Stimulated activated CD8-positive, alpha-beta memory T cell treated with anti-CD3 and anti-CD28 coated beads, Interleukin-7, amount 100 ng/mL, for 24 hours (primary cell): ENCODE measurements around the gene MKKS.
"Not testable (repeated sequence)": the region's sequence is repeated elsewhere in the genome, so short reads cannot be mapped to it uniquely, and the experiment has no call there.

Experiments
- DNase-seq: peaks from one replicate; pipeline ENCODE4 v3.0.0-alpha.2; 2020; ENCODE audit warnings: low read depth

MKKS gene

GRCh38 chr20:10448270-10449156 lies 14.5 kb upstream of the MKKS start:
- DNase-seq, result no peak

DNA sequence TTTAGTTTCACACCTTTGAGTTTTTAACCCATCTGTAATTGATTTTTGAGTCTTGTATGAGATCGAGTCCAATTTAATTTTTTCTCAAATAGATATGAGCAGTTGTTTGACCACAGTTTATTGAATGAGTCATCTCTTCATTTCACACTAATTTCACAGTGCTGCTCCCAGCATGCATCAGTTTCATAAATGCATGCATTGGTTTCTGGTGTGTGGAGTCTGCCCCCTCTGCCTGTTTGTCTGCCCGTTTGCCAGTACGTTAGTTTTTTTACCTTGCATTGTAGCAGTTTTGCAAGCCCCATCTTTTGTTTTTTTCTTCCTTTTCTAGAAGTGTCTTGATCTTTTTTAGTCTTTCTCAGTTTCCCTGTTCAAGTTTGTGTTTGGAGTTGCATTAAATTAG lies 13.0 kb upstream of the MKKS start:
- DNase-seq, result no peak

DNA sequence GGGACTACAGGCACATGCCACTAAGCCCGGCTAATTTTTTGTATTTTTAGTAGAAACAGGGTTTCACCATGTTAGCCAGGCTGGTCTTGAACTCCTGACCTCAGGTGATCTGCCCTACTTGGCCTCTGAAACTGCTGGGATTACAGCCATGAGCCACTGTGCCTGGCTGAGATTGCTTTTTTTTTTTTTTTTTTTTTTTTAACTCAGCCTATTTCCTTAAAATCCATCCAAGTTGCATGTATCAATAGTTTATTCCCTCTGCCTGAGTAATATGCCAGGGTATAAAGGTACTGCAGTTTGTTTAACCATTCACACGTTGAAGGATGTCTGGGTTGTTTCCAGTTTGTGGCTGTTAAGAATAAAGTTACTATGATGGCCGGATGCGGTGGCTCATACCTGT lies 11.7 kb upstream of the MKKS start:
- no peak for DNase-seq

GRCh38 chr20:10443936-10444335 lies 9.9 kb upstream of the MKKS start:
- no peak for DNase-seq

- no peak for DNase-seq
These were observed 4.2 kb upstream of the MKKS start for GRCh38 chr20:10438217-10438616.

GRCh38 chr20:10436053-10436699 lies 2.2 kb upstream of the MKKS start:
- no peak for DNase-seq

DNA sequence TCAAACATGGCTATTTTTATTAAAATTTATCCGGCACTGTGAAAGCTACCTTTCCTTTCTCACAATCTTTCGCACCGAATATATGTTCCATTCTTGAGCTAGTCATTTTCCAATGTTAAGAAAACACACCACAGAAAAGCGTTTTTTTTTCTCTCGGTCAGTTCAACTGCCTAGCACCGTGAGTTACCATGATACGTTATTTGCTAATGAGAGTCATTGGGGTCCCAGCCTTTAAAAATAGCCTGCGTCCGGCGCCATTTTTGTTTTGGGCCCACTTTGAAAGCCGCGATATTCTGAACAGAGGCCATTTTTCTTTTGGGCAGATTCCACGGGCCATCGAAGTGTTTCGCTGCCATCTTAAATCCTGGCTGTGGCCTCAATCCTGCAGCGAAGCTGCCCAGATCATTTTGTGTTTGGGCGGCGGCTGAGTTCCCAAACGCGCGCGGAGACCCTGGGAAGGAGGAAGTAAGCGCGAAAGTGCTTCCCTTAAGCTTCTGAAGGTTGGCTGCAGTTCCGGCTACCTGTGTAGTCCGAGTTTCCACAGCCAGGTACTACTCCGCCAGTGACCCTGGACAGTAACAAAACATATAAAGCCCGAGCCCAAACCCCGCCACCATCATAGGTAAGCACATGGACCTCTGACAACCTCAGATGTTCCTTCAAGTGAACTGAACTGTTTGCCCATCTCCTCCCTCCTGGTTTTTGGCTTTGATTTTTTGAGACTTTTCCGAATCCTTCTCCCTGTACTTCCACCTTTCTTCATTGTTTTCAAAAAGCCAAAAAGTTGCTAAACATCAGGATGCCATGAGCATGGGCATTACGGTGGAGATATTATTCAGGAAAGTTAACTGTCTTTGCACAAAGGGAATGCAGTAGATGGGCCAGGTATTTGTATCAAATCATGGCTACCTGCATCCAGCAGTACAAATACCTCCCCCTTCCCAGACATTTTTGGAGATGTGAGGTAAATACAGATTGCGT lies 1.1 kb upstream of the MKKS start, which contains the start of gene SLX4IP:
Gene SLX4IP, plus strand, starts transcription at position 474 of the 981 bp plus-strand sequence. CDS start 22,900 bp downstream, outside the sequence.
- peak; percentile 55 for DNase-seq

DNA sequence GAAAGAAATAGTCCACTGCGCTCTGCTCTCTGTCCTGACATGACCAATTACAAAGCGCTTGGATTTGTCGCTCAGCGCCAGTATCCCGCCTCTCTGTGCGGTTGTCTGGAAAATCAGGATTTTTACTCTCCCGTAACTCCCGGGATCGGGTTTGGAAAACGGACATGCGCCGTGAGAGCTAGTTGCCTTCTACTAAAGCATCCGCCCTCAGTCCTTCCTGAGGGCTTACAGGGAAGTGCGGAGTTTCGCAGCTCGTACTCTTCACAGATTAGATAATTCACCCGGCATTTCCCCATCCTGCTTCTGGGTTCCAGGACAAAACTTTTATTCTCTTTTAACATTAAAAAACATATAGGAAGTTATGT lies 427 bp upstream of the MKKS start:
- DNase-seq, result peak; percentile 58

GRCh38 chr20:10433014-10433622 lies 904 bp downstream of the MKKS start:
- DNase-seq, result no peak

GRCh38 chr20:10432079-10432478 lies 1.9 kb downstream of the MKKS start:
- no peak for DNase-seq

GRCh38 chr20:10430704-10431103 lies 3.3 kb downstream of the MKKS start:
- no peak for DNase-seq

DNA sequence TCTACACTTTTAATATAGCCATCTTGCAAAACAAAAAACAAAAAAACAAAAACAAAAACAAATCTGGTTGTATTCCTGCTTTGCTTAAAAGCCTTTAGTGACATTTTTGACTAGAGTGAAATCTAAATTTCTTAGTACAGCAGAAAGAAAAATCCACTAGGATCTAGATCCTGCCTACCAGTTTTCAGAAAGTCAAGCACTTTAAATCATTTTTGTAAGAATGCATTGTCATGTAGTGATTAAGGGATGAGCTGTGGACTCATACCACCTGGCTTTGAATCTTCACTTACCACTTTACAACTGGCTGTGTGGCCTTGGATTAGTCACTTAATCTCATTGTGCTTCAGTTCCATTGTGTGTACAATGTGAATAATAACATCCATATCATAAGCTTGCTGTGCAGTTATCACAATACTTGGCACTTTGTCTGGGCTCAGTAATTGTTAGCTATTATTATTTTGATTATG lies 4.0 kb downstream of the MKKS start:
- DNase-seq, result no peak

DNA sequence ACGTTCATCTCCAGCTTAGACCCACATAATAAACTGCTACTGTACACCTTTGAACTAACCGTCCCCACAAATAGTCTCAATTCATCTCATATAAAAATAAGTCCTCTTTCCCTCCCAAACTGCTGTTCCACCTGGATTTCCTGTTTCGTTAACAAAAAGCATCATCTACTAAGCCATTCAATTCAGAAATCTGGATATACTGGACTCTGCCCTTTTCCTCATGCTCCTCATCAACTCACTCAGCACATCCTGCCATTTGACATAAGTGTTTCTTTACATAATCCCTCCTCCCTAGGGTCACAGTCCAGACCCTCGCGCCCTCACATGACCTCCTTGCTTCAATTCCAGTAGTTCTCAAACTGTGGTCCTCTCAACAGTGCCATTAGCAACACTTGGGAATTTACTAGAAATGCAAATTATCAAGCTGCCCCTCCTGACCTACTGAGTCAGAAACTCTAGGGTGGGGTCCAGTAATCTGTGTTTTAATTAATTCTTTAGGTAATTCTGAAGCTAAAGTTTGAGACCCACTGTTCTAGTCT lies 4.5 kb downstream of the MKKS start:
- DNase-seq, result no peak

- no peak for DNase-seq
These were observed 6.0 kb downstream of the MKKS start for GRCh38 chr20:10428008-10428407.

GRCh38 chr20:10427060-10427692 lies 6.8 kb downstream of the MKKS start:
- DNase-seq, result peak; percentile 27

DNA sequence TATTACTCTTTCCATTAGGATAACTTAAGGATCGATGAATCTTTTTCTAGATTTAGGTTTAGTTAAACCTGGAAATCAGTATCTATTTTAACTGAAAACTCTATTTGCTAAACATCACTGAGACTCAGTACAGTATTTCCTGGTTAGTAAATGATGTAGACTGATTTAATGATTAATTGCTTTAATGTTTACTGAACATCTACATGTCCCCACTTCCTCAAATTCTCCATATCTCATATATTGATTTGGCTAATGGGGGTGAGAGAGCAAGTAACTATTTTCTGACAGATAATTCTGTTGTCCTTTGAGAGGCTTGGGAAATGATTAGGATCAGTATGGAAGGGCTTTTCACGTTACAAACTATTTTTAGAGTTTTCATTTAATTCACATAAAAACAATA lies 10.3 kb downstream of the MKKS start:
- DNase-seq, result no peak

GRCh38 chr20:10419550-10420133 lies 14.4 kb downstream of the MKKS start:
- DNase-seq, result no peak

GRCh38 chr20:10417218-10417617 lies 16.8 kb downstream of the MKKS start:
- not testable (repeated sequence) for DNase-seq

DNA sequence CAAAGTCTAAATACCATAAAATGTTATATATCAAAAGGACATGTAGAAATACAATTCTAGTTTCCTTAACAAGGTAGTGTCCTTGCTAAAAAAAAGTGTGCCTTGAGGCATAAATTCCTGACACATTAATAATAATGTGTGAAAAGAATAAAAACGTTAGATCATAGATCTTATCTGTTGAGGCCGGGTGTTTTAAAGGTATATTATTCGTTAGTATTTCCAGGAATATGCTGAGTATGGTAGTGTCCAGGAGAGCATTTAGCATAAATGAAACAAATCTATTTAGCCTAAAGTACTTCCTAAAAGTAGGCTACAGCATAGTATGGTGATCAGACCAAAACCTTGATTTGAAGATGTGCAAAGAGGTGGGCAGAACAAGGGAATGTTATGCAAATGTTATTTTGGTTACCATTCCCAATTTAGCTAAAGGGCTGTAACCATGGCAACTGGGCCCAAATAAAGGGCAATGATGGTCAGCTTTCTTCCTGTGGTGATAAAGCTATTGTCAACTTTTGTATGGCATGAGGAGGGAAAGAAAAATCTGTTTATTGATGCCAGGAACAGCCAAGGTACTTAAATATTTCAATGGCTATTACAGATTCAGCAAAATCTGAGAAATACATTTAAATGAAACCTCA lies 18.9 kb downstream of the MKKS start:
- no peak for DNase-seq
